LNCaP clone FGC (cell line): ENCODE results near the gene LINGO1.

ENCODE experiments used
- DNase-seq: peaks from one replicate; pipeline ENCODE4 v3.0.0-alpha.2; 2011; ENCODE audit warnings: low read depth
- H3K4me3 ChIP-seq: 2 replicates; pipeline ENCODE4 v1.5.1; 2011; ENCODE audit warnings: mild to moderate bottlenecking, low read depth, low read length, control low read depth
- CTCF ChIP-seq: IDR thresholded peaks from 2 replicates; pipeline ENCODE4 v1.5.1; 2012; ENCODE audit warnings: mild to moderate bottlenecking; ENCODE audit not compliant: control insufficient read depth, insufficient read depth; ENCODE audit errors: extremely low read depth

LINGO1 gene

GRCh38 chr15:77627067-77627466 is 5.6 kb downstream of the LINGO1 start:
- H3K4me3 ChIP-seq = no peak overlapping the region
- no peak for DNase-seq
- no peak for TF ChIP-seq CTCF

- TF ChIP-seq CTCF = no peak
- no peak overlapping the region for H3K4me3 ChIP-seq
- DNase-seq = no peak
These were observed 6.7 kb downstream of the LINGO1 start for GRCh38 chr15:77626002-77626401.

- TF ChIP-seq CTCF = no peak
- H3K4me3 ChIP-seq = no peak overlapping the region
- DNase-seq = no peak
These were observed 7.3 kb downstream of the LINGO1 start for GRCh38 chr15:77625376-77625775.

- DNase-seq = no peak
- TF ChIP-seq CTCF = no peak
- H3K4me3 ChIP-seq = no peak overlapping the region
These were observed 7.8 kb downstream of the LINGO1 start for GRCh38 chr15:77624868-77625267.

- H3K4me3 ChIP-seq = no peak overlapping the region
- no peak for TF ChIP-seq CTCF
These were observed 8.8 kb downstream of the LINGO1 start for GRCh38 chr15:77623755-77624524.

GRCh38 chr15:77622934-77623754 is 9.6 kb downstream of the LINGO1 start:
- TF ChIP-seq CTCF = no peak
- no peak for DNase-seq
- H3K4me3 ChIP-seq = no peak overlapping the region

More at GRCh38 chr15:77623755-77624524, 8.8 kb downstream of the LINGO1 start:
- DNase-seq = no peak
